Astrocyte (in vitro differentiated cells and primary cell): Measurements from ENCODE around the gene ATG12. TPM values are rescaled to one million over a fixed set of nuclear protein-coding genes. Genes with fewer than 3 reads are reported as not detected.

Experiments used
- DNase-seq: peaks from one replicate; pipeline ENCODE4 v3.0.0-alpha.2; 2010; ENCODE audit warnings: low read depth
- FAIRE-seq: peaks from 2 replicates; lab custom pipeline; 2011; peaks lifted over from hg19 to GRCh38; lab: Jason Lieb, UNC
- H2AFZ ChIP-seq: 2 replicates; pipeline ENCODE4 v1.6.0; 2012; ENCODE audit warnings: low read depth, low read length, inconsistent platforms
- H3K27ac ChIP-seq: 2 replicates; pipeline ENCODE4 v1.5.1; 2011; ENCODE audit warnings: low read depth, low read length, inconsistent platforms
- H3K27me3 ChIP-seq: 2 replicates; pipeline ENCODE4 v1.6.0; 2011; ENCODE audit warnings: low read length, inconsistent platforms; ENCODE audit not compliant: insufficient read depth
- H3K36me3 ChIP-seq: 2 replicates; pipeline ENCODE4 v1.5.1; 2011; ENCODE audit warnings: low read length, inconsistent platforms; ENCODE audit not compliant: insufficient read depth
- H3K4me1 ChIP-seq: 2 replicates; pipeline ENCODE4 v1.5.1; 2011; ENCODE audit warnings: low read length, inconsistent platforms; ENCODE audit not compliant: insufficient read depth
- H3K4me2 ChIP-seq: 2 replicates; pipeline ENCODE4 v1.6.0; 2012; ENCODE audit warnings: low read length, inconsistent platforms
- H3K4me3 ChIP-seq: 2 replicates; pipeline ENCODE4 v1.5.1; 2011; ENCODE audit warnings: low read depth, mild to moderate bottlenecking, low read length, inconsistent platforms; ENCODE audit not compliant: insufficient read depth
- H3K79me2 ChIP-seq: 2 replicates; pipeline ENCODE4 v1.6.0; 2012; ENCODE audit warnings: mild to moderate bottlenecking, low read length, inconsistent platforms; ENCODE audit not compliant: insufficient read depth
- H3K9ac ChIP-seq: 2 replicates; pipeline ENCODE4 v1.6.0; 2012; ENCODE audit warnings: mild to moderate bottlenecking, low read length, inconsistent platforms
- H3K9me3 ChIP-seq: 2 replicates; pipeline ENCODE4 v1.5.1; 2012; ENCODE audit warnings: low read depth, mild to moderate bottlenecking, low read length, inconsistent platforms; ENCODE audit not compliant: insufficient read depth
- H4K20me1 ChIP-seq: 2 replicates; pipeline ENCODE4 v1.6.0; 2012; ENCODE audit warnings: low read length, inconsistent platforms; ENCODE audit not compliant: insufficient read depth
- H3K27ac Mint-ChIP-seq: one replicate; pipeline ENCODE4 v1.8.0; 2021; ENCODE audit warnings: mild to moderate bottlenecking, mixed read lengths; ENCODE audit not compliant: unreplicated experiment
- H3K27me3 Mint-ChIP-seq: one replicate; pipeline ENCODE4 v1.8.0; 2021; ENCODE audit warnings: low read depth, mixed read lengths; ENCODE audit not compliant: unreplicated experiment
- H3K36me3 Mint-ChIP-seq: one replicate; pipeline ENCODE4 v1.8.0; 2021; ENCODE audit warnings: low read depth, mixed read lengths; ENCODE audit not compliant: unreplicated experiment
- H3K4me1 Mint-ChIP-seq: one replicate; pipeline ENCODE4 v1.8.0; 2021; ENCODE audit warnings: low read depth, mixed read lengths; ENCODE audit not compliant: unreplicated experiment
- H3K4me3 Mint-ChIP-seq: one replicate; pipeline ENCODE4 v1.8.0; 2021; ENCODE audit warnings: mild to moderate bottlenecking, moderate library complexity, mixed read lengths; ENCODE audit not compliant: unreplicated experiment
- H3K9me3 Mint-ChIP-seq: one replicate; pipeline ENCODE4 v1.8.0; 2021; ENCODE audit warnings: mild to moderate bottlenecking, mixed read lengths; ENCODE audit not compliant: unreplicated experiment
- EZH2 ChIP-seq: IDR thresholded peaks from 2 replicates; pipeline ENCODE4 v1.6.1; 2012; ENCODE audit warnings: mild to moderate bottlenecking, low read length, inconsistent platforms; ENCODE audit not compliant: insufficient read depth
- total RNA-seq: library from RNA; stranded (reverse); gene quantifications from 2 replicates; pipeline ENCODE4 v1.2.1, GENCODE V29; 2021
- TF ChIP-seq, protein P1 (sequence below): IDR thresholded peaks from 2 replicates; pipeline ENCODE4 v1.5.1; 2011; ENCODE audit warnings: low read depth, mild to moderate bottlenecking, inconsistent platforms, low read length, moderate library complexity; ENCODE audit not compliant: insufficient read depth

Gene ATG12
- total RNA-seq, 1 donor from 2014 or later: 66.3 TPM

DNA sequence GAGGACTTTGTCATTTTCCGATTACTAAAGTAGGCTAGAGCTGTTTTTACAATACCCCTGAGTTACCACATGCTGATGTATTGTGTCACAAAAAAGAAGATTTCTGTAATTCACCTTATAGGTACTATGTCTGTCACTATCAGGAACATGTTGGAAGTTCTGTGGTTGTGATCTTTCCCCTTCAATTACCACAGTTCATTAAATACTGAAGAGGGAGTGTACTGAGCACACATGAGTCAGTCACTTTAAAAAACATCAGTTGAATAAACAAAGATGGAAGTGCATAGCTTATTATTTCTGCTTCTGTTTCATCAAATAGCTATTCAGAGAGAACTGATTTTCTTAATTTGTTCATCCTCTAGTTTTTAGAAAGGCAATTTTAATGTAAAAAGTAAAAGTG, 32.0 kb upstream of the ATG12 start:
- no peaks in the 10 kb centered on the region for H3K27me3 Mint-ChIP-seq
- Histone ChIP-seq H3K4me3 (no peak overlapping the region), H3K79me2 (peaks cover 6% of the 10 kb centered on the region), H3K27ac (no peak overlapping the region), H3K4me2 (peak overlapping the region; percentile 39), H2AFZ (no peak overlapping the region), H4K20me1 (peaks cover 39% of the 10 kb centered on the region), H3K27me3 (no peaks in the 10 kb centered on the region), H3K9me3 (no peaks in the 10 kb centered on the region), H3K36me3 (peaks cover 7% of the 10 kb centered on the region), H3K9ac (no peak overlapping the region), H3K4me1 (peaks cover 6% of the 10 kb centered on the region)
- peaks cover 6% of the 10 kb centered on the region for H3K4me1 Mint-ChIP-seq
- FAIRE-seq: no peak
- H3K36me3 Mint-ChIP-seq: peaks cover 7% of the 10 kb centered on the region
- no peaks in the 10 kb centered on the region for H3K9me3 Mint-ChIP-seq
- no peak overlapping the region for H3K27ac Mint-ChIP-seq
- peak; percentile 74 for DNase-seq
- TF ChIP-seq, protein P1, sequence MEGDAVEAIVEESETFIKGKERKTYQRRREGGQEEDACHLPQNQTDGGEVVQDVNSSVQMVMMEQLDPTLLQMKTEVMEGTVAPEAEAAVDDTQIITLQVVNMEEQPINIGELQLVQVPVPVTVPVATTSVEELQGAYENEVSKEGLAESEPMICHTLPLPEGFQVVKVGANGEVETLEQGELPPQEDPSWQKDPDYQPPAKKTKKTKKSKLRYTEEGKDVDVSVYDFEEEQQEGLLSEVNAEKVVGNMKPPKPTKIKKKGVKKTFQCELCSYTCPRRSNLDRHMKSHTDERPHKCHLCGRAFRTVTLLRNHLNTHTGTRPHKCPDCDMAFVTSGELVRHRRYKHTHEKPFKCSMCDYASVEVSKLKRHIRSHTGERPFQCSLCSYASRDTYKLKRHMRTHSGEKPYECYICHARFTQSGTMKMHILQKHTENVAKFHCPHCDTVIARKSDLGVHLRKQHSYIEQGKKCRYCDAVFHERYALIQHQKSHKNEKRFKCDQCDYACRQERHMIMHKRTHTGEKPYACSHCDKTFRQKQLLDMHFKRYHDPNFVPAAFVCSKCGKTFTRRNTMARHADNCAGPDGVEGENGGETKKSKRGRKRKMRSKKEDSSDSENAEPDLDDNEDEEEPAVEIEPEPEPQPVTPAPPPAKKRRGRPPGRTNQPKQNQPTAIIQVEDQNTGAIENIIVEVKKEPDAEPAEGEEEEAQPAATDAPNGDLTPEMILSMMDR: no peak
- no peak for TF ChIP-seq EZH2
- no peak overlapping the region for H3K4me3 Mint-ChIP-seq

DNA sequence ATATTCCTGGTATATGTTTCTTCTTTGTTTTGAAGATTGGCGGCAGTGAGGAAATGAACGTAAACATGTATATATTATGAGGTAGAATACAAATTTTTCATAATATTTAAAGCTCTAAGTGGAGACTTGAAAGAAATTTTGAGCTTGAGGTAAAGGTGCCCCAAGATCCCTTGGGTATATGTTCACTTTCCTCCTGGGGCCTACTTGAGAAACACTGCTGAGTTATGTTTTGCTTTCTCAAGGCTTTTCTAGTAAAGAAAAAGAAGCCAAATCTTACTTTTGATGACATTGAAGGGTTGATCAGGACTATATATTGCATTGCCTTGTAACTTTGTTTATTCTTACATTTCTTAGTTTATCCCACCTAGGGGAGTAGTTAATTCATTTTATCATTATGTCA, 31.1 kb upstream of the ATG12 start:
- H3K9ac ChIP-seq: no peak overlapping the region
- no peak overlapping the region for H3K4me3 ChIP-seq
- peaks cover 4% of the 10 kb centered on the region for H3K79me2 ChIP-seq
- no peak for TF ChIP-seq EZH2
- TF ChIP-seq, protein P1: no peak
- Mint-ChIP-seq H3K27me3 (no peaks in the 10 kb centered on the region), H3K36me3 (peaks cover 3% of the 10 kb centered on the region), H3K27ac (no peak overlapping the region), H3K4me3 (no peak overlapping the region), H3K4me1 (peaks cover 6% of the 10 kb centered on the region), H3K9me3 (no peaks in the 10 kb centered on the region)
- H3K4me1 ChIP-seq: peaks cover 6% of the 10 kb centered on the region
- no peak overlapping the region for H2AFZ ChIP-seq
- H3K27me3 ChIP-seq: no peaks in the 10 kb centered on the region
- peaks cover 43% of the 10 kb centered on the region for H4K20me1 ChIP-seq
- H3K4me2 ChIP-seq: no peak overlapping the region
- H3K27ac ChIP-seq: no peak overlapping the region
- H3K36me3 ChIP-seq: peaks cover 7% of the 10 kb centered on the region
- no peak for DNase-seq
- FAIRE-seq: no peak
- no peaks in the 10 kb centered on the region for H3K9me3 ChIP-seq

DNA sequence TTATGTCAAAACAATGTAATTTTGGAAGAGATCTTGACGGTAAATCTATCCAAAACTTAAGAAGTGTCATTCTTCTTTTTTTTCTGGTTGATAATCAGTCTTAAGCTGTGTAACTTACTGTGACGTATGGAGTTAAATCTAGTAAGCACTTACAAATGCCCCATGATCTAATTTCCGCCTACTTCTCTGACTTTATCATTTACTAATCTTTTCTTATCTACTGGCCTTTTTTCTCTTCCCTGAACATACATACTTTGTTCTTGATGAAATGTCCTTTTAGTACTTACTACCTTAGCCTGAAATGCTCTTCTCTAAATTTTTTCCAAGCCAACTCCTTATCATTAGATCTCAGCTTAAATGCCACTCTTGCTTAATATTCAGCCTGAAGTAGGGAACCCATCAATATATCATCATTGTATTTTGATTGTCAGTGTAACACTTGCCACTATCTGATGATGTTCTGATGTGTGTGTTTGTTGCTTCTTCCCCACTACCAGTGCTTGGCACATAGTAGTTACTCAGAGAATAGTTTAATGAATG, 28.0 kb upstream of the ATG12 start:
- no peak for FAIRE-seq
- H3K79me2 ChIP-seq: peaks cover 30% of the 10 kb centered on the region
- peaks cover 6% of the 10 kb centered on the region for H3K4me1 Mint-ChIP-seq
- H3K36me3 ChIP-seq: peaks cover 7% of the 10 kb centered on the region
- H3K9ac ChIP-seq: no peak overlapping the region
- DNase-seq: peak; percentile 57
- TF ChIP-seq EZH2: no peak
- TF ChIP-seq, protein P1: no peak
- no peaks in the 10 kb centered on the region for H3K9me3 Mint-ChIP-seq
- H3K4me3 Mint-ChIP-seq: no peak overlapping the region
- H3K27me3 Mint-ChIP-seq: no peaks in the 10 kb centered on the region
- no peaks in the 10 kb centered on the region for H3K27me3 ChIP-seq
- peaks cover 2% of the 10 kb centered on the region for H3K36me3 Mint-ChIP-seq
- no peak overlapping the region for H3K4me2 ChIP-seq
- peaks cover 47% of the 10 kb centered on the region for H4K20me1 ChIP-seq
- no peak overlapping the region for H2AFZ ChIP-seq
- H3K27ac ChIP-seq: no peak overlapping the region
- peaks cover 6% of the 10 kb centered on the region for H3K4me1 ChIP-seq
- no peak overlapping the region for H3K4me3 ChIP-seq
- no peak overlapping the region for H3K27ac Mint-ChIP-seq
- H3K9me3 ChIP-seq: no peaks in the 10 kb centered on the region
